ENCODE data around the gene PDAP1. TPM values are rescaled to one million over a fixed set of nuclear protein-coding genes. Genes with fewer than 3 reads are reported as not detected.
A peak's percentile ranks its signal among the peaks of the same experiment; 100 is the strongest.

The PDAP1 gene
- total and polyA plus RNA-seq, 9 of the 15 experiments (the other 6 are each of a cell fraction or from before 2014, with no cell fraction given) = 10.2 to 315 (median 129) TPM

DNA sequence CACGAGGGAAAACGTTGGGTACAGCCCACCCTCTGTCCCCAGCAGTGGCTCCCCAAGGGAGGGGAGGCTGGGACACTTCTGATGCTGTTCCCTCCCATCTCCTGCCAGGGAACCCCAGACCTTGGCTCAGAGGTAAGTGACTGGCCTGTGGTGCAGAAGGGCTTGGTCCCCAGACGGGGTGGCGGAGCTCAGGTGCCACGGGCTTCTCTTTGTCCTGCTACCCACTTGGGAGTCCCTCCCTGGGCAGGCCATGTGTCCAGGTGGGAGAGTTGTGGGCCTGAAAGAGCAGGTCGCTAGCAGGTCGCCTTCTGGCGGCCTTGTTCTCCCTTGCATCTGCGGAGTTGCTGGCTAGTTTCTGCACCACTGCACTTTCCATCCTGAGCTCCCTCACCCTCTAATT lies 47.5 kb upstream of the PDAP1 start (continued):
- TF ChIP-seq, protein P1, sequence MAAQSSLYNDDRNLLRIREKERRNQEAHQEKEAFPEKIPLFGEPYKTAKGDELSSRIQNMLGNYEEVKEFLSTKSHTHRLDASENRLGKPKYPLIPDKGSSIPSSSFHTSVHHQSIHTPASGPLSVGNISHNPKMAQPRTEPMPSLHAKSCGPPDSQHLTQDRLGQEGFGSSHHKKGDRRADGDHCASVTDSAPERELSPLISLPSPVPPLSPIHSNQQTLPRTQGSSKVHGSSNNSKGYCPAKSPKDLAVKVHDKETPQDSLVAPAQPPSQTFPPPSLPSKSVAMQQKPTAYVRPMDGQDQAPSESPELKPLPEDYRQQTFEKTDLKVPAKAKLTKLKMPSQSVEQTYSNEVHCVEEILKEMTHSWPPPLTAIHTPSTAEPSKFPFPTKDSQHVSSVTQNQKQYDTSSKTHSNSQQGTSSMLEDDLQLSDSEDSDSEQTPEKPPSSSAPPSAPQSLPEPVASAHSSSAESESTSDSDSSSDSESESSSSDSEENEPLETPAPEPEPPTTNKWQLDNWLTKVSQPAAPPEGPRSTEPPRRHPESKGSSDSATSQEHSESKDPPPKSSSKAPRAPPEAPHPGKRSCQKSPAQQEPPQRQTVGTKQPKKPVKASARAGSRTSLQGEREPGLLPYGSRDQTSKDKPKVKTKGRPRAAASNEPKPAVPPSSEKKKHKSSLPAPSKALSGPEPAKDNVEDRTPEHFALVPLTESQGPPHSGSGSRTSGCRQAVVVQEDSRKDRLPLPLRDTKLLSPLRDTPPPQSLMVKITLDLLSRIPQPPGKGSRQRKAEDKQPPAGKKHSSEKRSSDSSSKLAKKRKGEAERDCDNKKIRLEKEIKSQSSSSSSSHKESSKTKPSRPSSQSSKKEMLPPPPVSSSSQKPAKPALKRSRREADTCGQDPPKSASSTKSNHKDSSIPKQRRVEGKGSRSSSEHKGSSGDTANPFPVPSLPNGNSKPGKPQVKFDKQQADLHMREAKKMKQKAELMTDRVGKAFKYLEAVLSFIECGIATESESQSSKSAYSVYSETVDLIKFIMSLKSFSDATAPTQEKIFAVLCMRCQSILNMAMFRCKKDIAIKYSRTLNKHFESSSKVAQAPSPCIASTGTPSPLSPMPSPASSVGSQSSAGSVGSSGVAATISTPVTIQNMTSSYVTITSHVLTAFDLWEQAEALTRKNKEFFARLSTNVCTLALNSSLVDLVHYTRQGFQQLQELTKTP (IDR thresholded peaks at IDR 0.05; ENCODE audit: low read depth in 1 of 2, partially characterized antibody in 2 of 2) = no peak
- TF ChIP-seq GABPA (tag; conservative IDR thresholded peaks at IDR 0.05; ENCODE audit: low read depth) (no peak), NR2C1 (IDR thresholded peaks at IDR 0.05) (no peak), NR2C1 (tag; IDR thresholded peaks at IDR 0.05) (no peak), RBFOX2 (IDR thresholded peaks at IDR 0.05; ENCODE audit: low read depth, low read length) (peak; percentile 18; the same call in 1 of the 2 replicates), NFIC (IDR thresholded peaks at IDR 0.05) (no peak), ZNF785 (CRISPR knock-in tag; IDR thresholded peaks at IDR 0.05) (no peak), SMAD3 (CRISPR knock-in tag; conservative IDR thresholded peaks at IDR 0.05) (no peak), FOXP1 (CRISPR knock-in tag; IDR thresholded peaks at IDR 0.05) (no peak), POLR2G (IDR thresholded peaks at IDR 0.05; ENCODE audit: low read depth, low read length) (peak; percentile 69), ZFP30 (CRISPR knock-in tag; IDR thresholded peaks at IDR 0.05; ENCODE audit: borderline replicate concordance) (no peak), ZSCAN29 (IDR thresholded peaks at IDR 0.05) (no peak), FOXK2 (conservative IDR thresholded peaks at IDR 0.05 in 1 of 2, IDR thresholded peaks at IDR 0.05 in 1 of 2; ENCODE audit: low read depth in 2 of 2) (no peak), NCOA4 (IDR thresholded peaks at IDR 0.05; ENCODE audit: partially characterized antibody) (no peak), GABPB2 (CRISPR knock-in tag; conservative IDR thresholded peaks at IDR 0.05) (no peak), ZNF324 (CRISPR knock-in tag; IDR thresholded peaks at IDR 0.05) (no peak), JUNB (CRISPR knock-in tag; conservative IDR thresholded peaks at IDR 0.05) (no peak), RBM22 (IDR thresholded peaks at IDR 0.05; ENCODE audit: low read depth, low read length, poor library complexity, severe bottlenecking) (peak; percentile 11)
- TF ChIP-seq, protein P2, sequence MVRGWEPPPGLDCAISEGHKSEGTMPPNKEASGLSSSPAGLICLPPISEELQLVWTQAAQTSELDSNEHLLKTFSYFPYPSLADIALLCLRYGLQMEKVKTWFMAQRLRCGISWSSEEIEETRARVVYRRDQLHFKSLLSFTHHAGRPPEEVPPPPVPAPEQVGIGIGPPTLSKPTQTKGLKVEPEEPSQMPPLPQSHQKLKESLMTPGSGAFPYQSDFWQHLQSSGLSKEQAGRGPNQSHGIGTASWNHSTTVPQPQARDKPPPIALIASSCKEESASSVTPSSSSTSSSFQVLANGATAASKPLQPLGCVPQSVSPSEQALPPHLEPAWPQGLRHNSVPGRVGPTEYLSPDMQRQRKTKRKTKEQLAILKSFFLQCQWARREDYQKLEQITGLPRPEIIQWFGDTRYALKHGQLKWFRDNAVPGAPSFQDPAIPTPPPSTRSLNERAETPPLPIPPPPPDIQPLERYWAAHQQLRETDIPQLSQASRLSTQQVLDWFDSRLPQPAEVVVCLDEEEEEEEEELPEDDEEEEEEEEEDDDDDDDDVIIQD (CRISPR knock-in tag; IDR thresholded peaks at IDR 0.05) = no peak
- TF ChIP-seq, protein P3, sequence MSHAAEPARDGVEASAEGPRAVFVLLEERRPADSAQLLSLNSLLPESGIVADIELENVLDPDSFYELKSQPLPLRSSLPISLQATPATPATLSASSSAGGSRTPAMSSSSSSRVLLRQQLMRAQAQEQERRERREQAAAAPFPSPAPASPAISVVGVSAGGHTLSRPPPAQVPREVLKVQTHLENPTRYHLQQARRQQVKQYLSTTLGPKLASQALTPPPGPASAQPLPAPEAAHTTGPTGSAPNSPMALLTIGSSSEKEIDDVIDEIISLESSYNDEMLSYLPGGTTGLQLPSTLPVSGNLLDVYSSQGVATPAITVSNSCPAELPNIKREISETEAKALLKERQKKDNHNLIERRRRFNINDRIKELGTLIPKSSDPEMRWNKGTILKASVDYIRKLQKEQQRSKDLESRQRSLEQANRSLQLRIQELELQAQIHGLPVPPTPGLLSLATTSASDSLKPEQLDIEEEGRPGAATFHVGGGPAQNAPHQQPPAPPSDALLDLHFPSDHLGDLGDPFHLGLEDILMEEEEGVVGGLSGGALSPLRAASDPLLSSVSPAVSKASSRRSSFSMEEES (CRISPR knock-in tag; IDR thresholded peaks at IDR 0.05) = no peak
- TF ChIP-seq, protein P4, sequence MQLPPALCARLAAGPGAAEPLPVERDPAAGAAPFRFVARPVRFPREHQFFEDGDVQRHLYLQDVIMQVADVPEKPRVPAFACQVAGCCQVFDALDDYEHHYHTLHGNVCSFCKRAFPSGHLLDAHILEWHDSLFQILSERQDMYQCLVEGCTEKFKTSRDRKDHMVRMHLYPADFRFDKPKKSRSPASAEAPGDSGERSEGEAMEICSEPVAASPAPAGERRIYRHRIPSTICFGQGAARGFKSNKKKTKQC (CRISPR knock-in tag; IDR thresholded peaks at IDR 0.05) = no peak

All from K562 (cell line).